Measurements from ENCODE around the gene TSPAN15.

GRCh38 chr10:69405221-69405620 is 46.0 kb upstream of the TSPAN15 start:
- TF ChIP-seq ZNF830 (tag by site-specific recombination; IDR thresholded peaks at IDR 0.05; ENCODE audit: low read depth) = no peak
- no peak for TF ChIP-seq CTCF (tag by site-specific recombination; IDR thresholded peaks at IDR 0.05)
- TF ChIP-seq ZNF645 (tag by site-specific recombination; IDR thresholded peaks at IDR 0.05) = no peak
- no peak for TF ChIP-seq ZBTB21 (tag by site-specific recombination; IDR thresholded peaks at IDR 0.05)
- no peak for TF ChIP-seq BCL11A (tag by site-specific recombination; IDR thresholded peaks at IDR 0.05; ENCODE audit: low read depth)
- no peak for TF ChIP-seq ZNF792 (tag by site-specific recombination; IDR thresholded peaks at IDR 0.05)
- no peak for TF ChIP-seq ZBTB17 (tag by site-specific recombination; IDR thresholded peaks at IDR 0.05)
